HG03558 (cell line): ENCODE measurements around the gene PTK6.
"Not testable (repeated sequence)": the region's sequence is repeated elsewhere in the genome, so short reads cannot be mapped to it uniquely, and the experiment has no call there.

Source experiments
- ATAC-seq: cut with Tn5 transposase; IDR thresholded peaks from one replicate; pipeline ENCODE4 v1.9.1; 2021; ENCODE audit warnings: moderate number of reproducible peaks; ENCODE audit not compliant: unreplicated experiment; ENCODE audit errors: extremely low read depth

The PTK6 gene

DNA sequence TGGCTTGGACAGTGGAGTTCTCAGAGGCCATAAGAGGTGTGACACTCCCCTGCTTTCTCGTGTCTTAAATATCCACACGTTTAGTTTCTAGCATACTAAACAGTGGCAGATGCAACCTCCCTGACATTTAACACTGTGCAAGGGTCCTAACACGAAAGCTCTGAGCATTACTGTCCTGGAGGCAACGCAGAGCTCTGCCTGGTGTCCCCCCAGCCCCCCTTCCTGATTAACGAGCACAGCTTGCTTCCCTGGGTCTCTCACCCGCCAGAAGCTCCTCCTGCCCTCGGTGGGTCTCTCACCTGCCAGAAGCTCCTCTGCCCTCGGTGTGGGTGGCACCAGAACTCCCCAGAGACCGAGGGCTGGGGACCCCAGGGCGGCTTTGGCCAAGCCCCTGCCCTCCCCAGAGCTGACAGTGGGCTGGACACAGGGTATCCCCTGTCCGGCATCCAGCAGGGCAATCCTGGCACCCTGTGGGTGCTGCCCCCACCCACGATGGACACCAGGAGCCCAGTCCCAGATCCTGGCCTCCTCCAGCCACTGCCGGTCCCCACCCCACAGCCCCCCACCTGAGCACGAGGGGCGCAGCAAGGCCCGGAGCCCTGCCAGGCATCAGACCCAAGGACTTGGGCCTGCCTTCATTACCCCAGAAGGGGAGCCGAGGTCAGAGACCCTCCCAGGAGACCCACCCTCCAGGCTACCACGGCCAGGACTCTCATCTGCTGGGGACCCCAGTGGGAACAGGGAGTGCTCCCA, 52.3 kb downstream of the PTK6 start:
- no peak for ATAC-seq

DNA sequence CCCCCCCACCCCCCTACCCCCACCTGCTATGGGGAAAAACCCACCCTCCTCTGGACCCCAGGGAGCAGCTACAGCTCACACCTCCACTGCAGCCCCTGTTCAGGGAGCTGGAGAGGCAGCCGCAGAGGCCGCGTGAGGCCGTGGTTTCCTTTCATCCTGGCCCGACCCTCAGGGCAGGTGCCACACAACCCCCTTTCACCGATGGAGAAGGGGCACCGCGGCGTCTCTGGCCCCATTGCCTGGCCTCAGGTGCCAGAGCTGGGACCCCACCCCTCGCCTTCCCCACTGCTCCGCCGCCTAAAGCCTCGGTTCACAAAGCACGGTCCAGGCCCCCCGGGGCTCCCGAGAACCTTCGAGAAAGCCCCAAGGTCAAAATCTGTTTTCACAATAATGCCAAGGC, 52.9 kb downstream of the PTK6 start:
- no peak for ATAC-seq

DNA sequence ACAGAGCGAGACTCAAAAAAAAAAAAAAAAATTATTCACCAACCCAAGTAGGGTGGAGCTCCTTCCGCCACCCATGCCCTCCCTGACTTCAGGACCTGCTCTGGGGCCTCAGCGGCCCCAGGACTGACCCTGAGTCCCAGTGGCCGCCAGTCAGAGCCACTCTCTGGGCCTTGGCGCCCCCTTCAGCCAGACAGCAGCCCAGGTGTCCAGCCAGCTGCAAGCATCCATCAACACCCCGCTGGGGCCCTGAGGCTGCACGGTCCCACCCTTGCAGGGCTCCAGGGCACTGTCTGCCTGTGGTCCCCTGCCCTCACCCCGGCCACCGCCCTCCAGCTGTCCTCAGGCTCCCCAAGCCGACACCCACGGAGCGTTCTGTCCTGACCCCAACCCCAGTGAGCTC, 53.3 kb downstream of the PTK6 start:
- no peak for ATAC-seq

DNA sequence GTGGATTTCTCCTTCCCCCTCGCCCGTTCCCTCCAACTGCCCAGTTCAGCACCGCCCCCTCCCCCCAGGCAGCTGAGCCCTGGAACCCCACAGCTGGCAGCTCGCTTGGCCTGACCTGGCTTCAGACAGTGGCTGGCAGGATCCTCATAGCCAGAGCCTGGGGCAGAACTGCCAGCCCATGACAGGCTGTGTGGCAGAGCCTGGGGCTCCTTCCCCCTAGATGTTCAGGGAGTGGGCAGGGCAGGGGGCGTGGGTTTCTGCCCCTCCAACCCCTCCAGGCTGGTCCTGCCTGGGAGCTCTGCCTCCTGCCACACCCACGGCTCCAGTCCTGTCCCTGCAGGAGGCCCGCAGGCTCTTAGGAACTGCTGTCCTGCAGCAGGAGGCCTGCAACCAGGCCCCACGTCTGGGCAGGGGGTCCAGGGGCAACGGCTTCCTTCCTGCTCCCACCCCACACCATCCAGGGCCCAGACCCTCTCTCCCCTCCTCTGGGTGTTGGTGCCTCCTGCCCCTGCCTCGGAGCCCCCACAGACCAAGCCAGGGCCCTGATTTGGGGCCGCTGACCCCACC, 55.1 kb downstream of the PTK6 start:
- ATAC-seq: no peak

DNA sequence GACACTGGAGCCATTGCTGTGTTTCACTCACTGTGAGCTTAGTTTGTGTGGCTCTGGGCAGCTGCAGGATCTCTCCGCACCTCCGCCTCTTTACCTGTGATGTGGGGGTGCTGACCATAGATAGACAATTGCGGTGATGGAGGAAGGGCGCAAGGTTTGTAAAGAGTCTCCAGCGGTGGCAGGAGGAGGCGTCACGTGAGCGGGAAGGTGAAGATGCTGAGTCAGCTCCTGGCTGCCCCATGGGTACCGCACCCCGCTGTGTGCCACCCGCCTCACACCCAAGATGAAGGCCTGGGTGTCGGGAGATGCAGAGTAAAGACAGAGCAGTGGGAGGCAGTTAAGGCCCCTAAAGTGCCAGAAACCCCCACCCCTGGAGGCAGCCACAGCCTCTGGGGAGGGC, 55.7 kb downstream of the PTK6 start:
- no peak for ATAC-seq

DNA sequence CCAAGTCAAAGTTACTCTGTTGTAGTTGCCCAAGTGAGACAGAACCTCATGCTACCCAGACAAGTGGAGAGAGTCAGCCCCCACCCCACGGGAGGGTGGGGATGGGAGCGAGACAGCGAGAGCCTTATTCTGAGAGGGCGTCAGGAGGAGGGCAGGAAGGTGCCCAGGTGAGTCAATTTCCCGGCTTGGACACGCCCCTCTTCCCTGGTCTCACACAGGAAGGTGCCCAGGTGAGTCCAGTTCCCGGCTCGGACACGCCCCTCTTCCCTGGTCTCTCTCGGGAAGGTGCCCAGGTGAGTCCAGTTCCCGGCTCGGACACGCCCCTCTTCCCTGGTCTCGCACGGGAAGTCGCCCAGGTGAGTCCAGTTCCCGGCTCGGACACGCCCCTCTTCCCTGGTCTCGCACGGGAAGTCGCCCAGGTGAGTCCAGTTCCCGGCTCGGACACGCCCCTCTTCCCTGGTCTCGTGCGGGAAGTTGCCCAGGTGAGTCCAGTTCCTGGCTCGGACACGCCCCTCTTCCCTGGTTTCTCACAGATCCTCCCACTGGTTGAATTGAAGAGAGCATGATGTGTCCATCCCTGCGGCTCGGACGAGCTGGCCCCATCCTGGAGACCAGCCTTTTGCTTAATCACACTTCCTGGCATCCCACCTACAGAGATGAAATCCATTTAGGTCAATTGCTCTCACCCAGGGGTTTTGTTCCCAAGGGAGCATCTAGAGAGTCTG, 57.3 kb downstream of the PTK6 start:
- ATAC-seq: not testable (repeated sequence)

DNA sequence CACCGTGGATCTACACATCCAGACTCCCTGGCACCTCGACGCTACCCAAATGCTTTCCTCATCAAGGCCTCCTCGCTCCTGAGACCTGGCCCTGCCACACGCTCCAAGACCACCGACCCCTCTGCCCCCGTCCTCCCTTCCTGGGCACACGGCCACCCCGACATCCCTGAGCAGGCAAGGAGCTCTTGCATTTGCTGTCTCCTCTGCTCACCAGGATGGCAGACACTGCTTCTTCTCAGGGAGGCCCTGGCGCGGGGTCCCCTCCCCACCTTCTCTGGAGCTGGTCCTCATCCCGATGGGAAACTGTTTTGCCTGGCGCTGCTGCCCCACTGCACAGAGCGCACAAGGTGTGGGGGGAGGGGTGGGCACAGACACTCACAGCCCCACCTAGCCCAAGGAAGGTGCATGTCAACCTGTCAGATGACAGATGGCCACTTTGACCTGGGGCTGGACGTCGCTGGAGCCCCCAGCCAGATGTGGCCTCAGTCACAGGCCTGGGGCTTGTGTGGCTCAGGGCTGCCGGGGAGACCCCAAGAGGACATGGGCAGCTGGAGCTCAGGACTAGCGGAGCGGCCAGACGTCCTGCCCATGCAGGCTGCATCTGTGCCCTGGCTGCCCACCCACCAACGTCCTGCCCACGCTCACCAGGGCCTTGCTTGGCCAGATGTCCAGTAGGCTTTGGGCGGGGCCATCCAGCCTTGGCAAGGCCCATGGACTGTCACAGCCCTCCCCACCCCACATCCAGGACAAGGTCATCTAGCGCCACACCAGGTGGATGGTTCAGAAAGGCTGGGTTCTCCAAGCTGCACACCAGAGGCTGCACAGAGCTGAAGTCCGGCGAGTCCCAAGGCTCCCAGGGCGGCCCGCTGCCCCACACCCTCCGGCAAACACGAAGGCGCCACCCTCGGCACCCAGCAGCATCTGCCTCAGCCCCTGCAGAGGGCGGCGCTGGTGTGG, 58.6 kb downstream of the PTK6 start:
- no peak for ATAC-seq
